ENCODE measurements around the gene NTM.

The NTM gene

GRCh38 chr11:131977854-131978253, 607.4 kb downstream of the NTM start:
- Histone ChIP-seq H3K4me1 (ENCODE audit: insufficient read depth, poor library complexity, severe bottlenecking) (peaks cover 20% of the 10 kb centered on the region), H3K27me3 (ENCODE audit: insufficient read depth, poor library complexity, severe bottlenecking) (no peaks in the 10 kb centered on the region), H3K27ac (ENCODE audit: poor library complexity, severe bottlenecking) (peak overlapping the region; percentile 93), H3K9me3 (ENCODE audit: severe bottlenecking) (no peaks in the 10 kb centered on the region), H3K4me3 (ENCODE audit: severe bottlenecking) (no peak overlapping the region), H3K36me3 (ENCODE audit: low read depth) (no peaks in the 10 kb centered on the region)
- no peak for TF ChIP-seq CTCF (IDR thresholded peaks at IDR 0.05; ENCODE audit: poor library complexity, severe bottlenecking)
- ATAC-seq (ENCODE audit: low read depth) (peak; percentile 90), DNase-seq (ENCODE audit: low spot score) (no peak)

GRCh38 chr11:131978351-131978750, 607.9 kb downstream of the NTM start:
- peak overlapping the region; percentile 93 for H3K27ac ChIP-seq (ENCODE audit: poor library complexity, severe bottlenecking)
- no peak for TF ChIP-seq CTCF (IDR thresholded peaks at IDR 0.05; ENCODE audit: poor library complexity, severe bottlenecking)
- H3K27me3 ChIP-seq (ENCODE audit: insufficient read depth, poor library complexity, severe bottlenecking) = no peaks in the 10 kb centered on the region
- no peaks in the 10 kb centered on the region for H3K36me3 ChIP-seq (ENCODE audit: low read depth)
- no peak for ATAC-seq (ENCODE audit: low read depth)
- no peak for DNase-seq (ENCODE audit: low spot score)
- H3K4me3 ChIP-seq (ENCODE audit: severe bottlenecking) = no peak overlapping the region
- no peaks in the 10 kb centered on the region for H3K9me3 ChIP-seq (ENCODE audit: severe bottlenecking)
- H3K4me1 ChIP-seq (ENCODE audit: insufficient read depth, poor library complexity, severe bottlenecking) = peaks cover 20% of the 10 kb centered on the region

- DNase-seq (ENCODE audit: low spot score) = no peak
- no peak for ATAC-seq (ENCODE audit: low read depth)
- Histone ChIP-seq H3K36me3 (ENCODE audit: low read depth) (no peaks in the 10 kb centered on the region), H3K27me3 (ENCODE audit: insufficient read depth, poor library complexity, severe bottlenecking) (no peaks in the 10 kb centered on the region), H3K9me3 (ENCODE audit: severe bottlenecking) (no peaks in the 10 kb centered on the region), H3K4me1 (ENCODE audit: insufficient read depth, poor library complexity, severe bottlenecking) (peaks cover 20% of the 10 kb centered on the region), H3K4me3 (ENCODE audit: severe bottlenecking) (no peak overlapping the region), H3K27ac (ENCODE audit: poor library complexity, severe bottlenecking) (peak overlapping the region; percentile 93)
- TF ChIP-seq CTCF (IDR thresholded peaks at IDR 0.05; ENCODE audit: poor library complexity, severe bottlenecking) = no peak
Measured at GRCh38 chr11:131979364-131979763, 608.9 kb downstream of the NTM start.

- TF ChIP-seq CTCF (IDR thresholded peaks at IDR 0.05; ENCODE audit: poor library complexity, severe bottlenecking) = no peak
- Histone ChIP-seq H3K27me3 (ENCODE audit: insufficient read depth, poor library complexity, severe bottlenecking) (no peaks in the 10 kb centered on the region), H3K27ac (ENCODE audit: poor library complexity, severe bottlenecking) (no peak overlapping the region), H3K36me3 (ENCODE audit: low read depth) (no peaks in the 10 kb centered on the region), H3K4me3 (ENCODE audit: severe bottlenecking) (no peak overlapping the region), H3K4me1 (ENCODE audit: insufficient read depth, poor library complexity, severe bottlenecking) (peaks cover 20% of the 10 kb centered on the region), H3K9me3 (ENCODE audit: severe bottlenecking) (no peaks in the 10 kb centered on the region)
- DNase-seq (ENCODE audit: low spot score) (no peak), ATAC-seq (ENCODE audit: low read depth) (no peak)
Measured at GRCh38 chr11:131980199-131980598, 609.8 kb downstream of the NTM start.

- Histone ChIP-seq H3K27me3 (ENCODE audit: insufficient read depth, poor library complexity, severe bottlenecking) (no peaks in the 10 kb centered on the region), H3K4me3 (ENCODE audit: severe bottlenecking) (no peak overlapping the region), H3K27ac (ENCODE audit: poor library complexity, severe bottlenecking) (no peak overlapping the region), H3K4me1 (ENCODE audit: insufficient read depth, poor library complexity, severe bottlenecking) (peaks cover 20% of the 10 kb centered on the region), H3K36me3 (ENCODE audit: low read depth) (no peaks in the 10 kb centered on the region), H3K9me3 (ENCODE audit: severe bottlenecking) (no peaks in the 10 kb centered on the region)
- TF ChIP-seq CTCF (IDR thresholded peaks at IDR 0.05; ENCODE audit: poor library complexity, severe bottlenecking) = no peak
- ATAC-seq (ENCODE audit: low read depth) (no peak), DNase-seq (ENCODE audit: low spot score) (no peak)
Measured at GRCh38 chr11:131980888-131981668, 610.7 kb downstream of the NTM start.
